Measurements from ENCODE around the gene FBXW8. TPM values are rescaled to one million over a fixed set of nuclear protein-coding genes. Genes with fewer than 3 reads are reported as not detected.

FBXW8 gene
- total and polyA plus RNA-seq, 2 donors (not counting 3 experiments of a cell fraction or from before 2014, with no cell fraction given) = 15.4 TPM

GRCh38 chr12:116962783-116963356 lies 52.1 kb downstream of the FBXW8 start:
- no peaks in the 10 kb centered on the region for H3K9me3 ChIP-seq (replicated peaks; ENCODE audit: control insufficient read depth, insufficient read depth, low read length)
- FAIRE-seq (no peak), DNase-seq (ENCODE audit: low read depth, low spot score) (no peak)
- BruUV-seq (replicated peaks) = no TSS peak
- H3K36me3 ChIP-seq (ENCODE audit: control insufficient read depth in 2 of 2, extremely low read depth in 1 of 2, insufficient read depth in 2 of 2, low read length in 2 of 2) = peaks cover 3 to 5% of the 10 kb centered on the region in 2 experiments
- ChIA-PET POLR2A (no interaction called here), CTCF (interaction anchor here (1.9 kb wide), 1 partner anchor 11 kb away, joined by 4 read pairs; no protein-coding TSS in a partner anchor)
- H3K9ac ChIP-seq (replicated peaks; ENCODE audit: extremely low read depth, insufficient read depth, low read length) = no peak overlapping the region
- no peaks in the 10 kb centered on the region for H3K4me1 ChIP-seq (ENCODE audit: control insufficient read depth, extremely low read depth, insufficient read depth, low read length)
- no peak overlapping the region for H3K27ac ChIP-seq (ENCODE audit: insufficient read depth, low read depth, low read length)
- dilution Hi-C loops (cut with MboI; ENCODE audit: extremely low pct_ligation_motif_present, low sequenced_read_pairs) (no loop called here), intact Hi-C loops (cut with micrococcal nuclease) (no loop called here)
- no peak overlapping the region for H3K4me3 ChIP-seq (replicated peaks in 1 of 3; ENCODE audit: insufficient read depth in 1 of 3, low read depth in 1 of 3, low read length in 3 of 3)
- no peaks in the 10 kb centered on the region for H3K79me2 ChIP-seq (ENCODE audit: control insufficient read depth, insufficient read depth, low read length)
- TF ChIP-seq EZH2 (IDR thresholded peaks at IDR 0.05; ENCODE audit: borderline replicate concordance, low read depth, low read length, severe bottlenecking) = no peak
- TF ChIP-seq MAX (IDR thresholded peaks at IDR 0.05; ENCODE audit: insufficient read depth, insufficient read length) = no peak
- TF ChIP-seq MYC (IDR thresholded peaks at IDR 0.05; ENCODE audit: low read depth, low read length) = no peak
- no peak for TF ChIP-seq GATA2 (IDR thresholded peaks at IDR 0.05; ENCODE audit: insufficient read depth, insufficient read length, low read depth, low read length)
- no peak for TF ChIP-seq FOS (IDR thresholded peaks at IDR 0.05; ENCODE audit: borderline replicate concordance, insufficient read depth, low read length)
- TF ChIP-seq POLR2AphosphoS5 (IDR thresholded peaks at IDR 0.05; ENCODE audit: insufficient read depth, low read depth, low read length) = no peak
- TF ChIP-seq POLR2A (IDR thresholded peaks at IDR 0.05; ENCODE audit: low read depth, low read length) = no peak
- no peak for TF ChIP-seq JUN (IDR thresholded peaks at IDR 0.05; ENCODE audit: borderline replicate concordance, insufficient read depth, insufficient read length, low read depth)
- no peak for TF ChIP-seq CTCF (IDR thresholded peaks at IDR 0.05; ENCODE audit: extremely low read depth in 1 of 2, insufficient read depth in 1 of 2, low read depth in 1 of 2, low read length in 2 of 2)
- no peaks in the 10 kb centered on the region for H3K9me1 ChIP-seq (replicated peaks; ENCODE audit: control insufficient read depth, extremely low read depth, insufficient read depth, low read length)
- H4K20me1 ChIP-seq (replicated peaks; ENCODE audit: control insufficient read depth, extremely low read depth, insufficient read depth, low read length) = no peaks in the 10 kb centered on the region
- H3K27me3 ChIP-seq (ENCODE audit: control insufficient read depth in 2 of 2, insufficient read depth in 2 of 2, low read length in 2 of 2) = no peaks in the 10 kb centered on the region
- H2AFZ ChIP-seq (ENCODE audit: low read depth, low read length) = no peak overlapping the region
- no peak overlapping the region for H3K4me2 ChIP-seq (ENCODE audit: insufficient read depth, low read length)

All from endothelial cell of umbilical vein (primary cell).